NCI-H187 treated with DMSO at 0.1 percent for 48 hours (cell line): ENCODE measurements around the gene MAST4.

Experiments
- DNase-seq: peaks from one replicate; lab custom pipeline; 2025; lab: John Stamatoyannopoulos, UW

MAST4 gene

DNA sequence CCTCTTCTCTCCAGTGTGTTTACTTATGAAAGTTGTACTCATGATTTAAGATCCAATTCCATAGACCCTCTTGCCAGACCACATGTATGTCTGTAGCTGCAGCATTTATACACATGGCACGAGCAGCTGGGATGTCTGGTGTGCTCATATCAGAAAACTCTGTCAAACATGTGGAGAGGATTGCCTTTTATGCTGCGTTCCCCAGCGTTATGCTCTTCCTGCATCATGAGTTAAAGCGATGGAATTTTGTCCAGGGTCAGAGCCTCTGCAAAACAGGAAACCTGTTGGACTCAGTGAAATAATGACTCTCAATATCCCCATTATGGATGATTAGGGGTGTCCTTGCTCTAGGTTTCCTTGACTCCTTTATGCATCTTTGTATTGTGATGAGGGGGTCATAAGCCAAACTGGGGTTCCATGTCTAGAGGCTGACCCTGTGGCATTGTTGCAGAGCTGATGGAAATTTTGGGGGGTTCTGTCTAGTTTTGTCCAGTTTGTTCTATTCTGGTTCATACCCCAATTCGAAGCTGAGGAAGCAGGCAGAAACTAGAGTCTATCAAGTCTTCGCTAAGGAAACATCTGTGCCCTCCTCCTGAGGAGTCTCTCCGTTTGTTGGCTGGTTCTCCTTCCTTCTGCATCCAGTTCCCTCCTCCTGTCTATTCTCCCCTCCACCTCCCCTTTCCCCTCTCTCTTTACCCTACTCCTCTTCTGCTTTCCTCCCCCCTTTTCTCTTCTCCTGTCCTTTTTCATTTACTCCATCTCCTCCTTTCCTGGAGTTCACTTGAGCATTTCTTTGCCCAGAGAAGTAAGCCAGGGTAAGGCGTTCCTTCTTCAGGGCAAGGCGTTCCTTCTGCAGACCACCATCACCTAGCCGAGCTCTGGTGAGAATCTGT lies 252.8 kb downstream of the MAST4 start:
- no peak for DNase-seq

DNA sequence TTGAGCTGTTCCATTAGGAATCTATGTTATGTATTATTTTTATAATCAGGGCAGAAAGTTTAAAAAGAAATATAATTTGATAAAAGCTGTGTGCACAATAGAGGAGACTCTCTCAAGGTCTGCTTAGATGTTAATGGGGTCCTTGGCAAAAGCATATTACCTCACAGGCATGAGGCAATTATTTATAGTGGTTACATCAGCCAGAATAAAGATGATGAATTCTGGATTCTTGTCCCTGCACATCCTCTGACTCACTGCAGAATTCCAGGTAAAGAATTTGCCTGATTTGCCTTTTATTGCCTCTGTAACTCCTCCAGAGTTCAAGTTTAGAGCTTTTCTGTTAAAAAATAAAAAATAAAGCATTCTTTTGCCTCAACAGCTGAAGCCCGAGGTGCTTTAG lies 253.6 kb downstream of the MAST4 start:
- no peak for DNase-seq

DNA sequence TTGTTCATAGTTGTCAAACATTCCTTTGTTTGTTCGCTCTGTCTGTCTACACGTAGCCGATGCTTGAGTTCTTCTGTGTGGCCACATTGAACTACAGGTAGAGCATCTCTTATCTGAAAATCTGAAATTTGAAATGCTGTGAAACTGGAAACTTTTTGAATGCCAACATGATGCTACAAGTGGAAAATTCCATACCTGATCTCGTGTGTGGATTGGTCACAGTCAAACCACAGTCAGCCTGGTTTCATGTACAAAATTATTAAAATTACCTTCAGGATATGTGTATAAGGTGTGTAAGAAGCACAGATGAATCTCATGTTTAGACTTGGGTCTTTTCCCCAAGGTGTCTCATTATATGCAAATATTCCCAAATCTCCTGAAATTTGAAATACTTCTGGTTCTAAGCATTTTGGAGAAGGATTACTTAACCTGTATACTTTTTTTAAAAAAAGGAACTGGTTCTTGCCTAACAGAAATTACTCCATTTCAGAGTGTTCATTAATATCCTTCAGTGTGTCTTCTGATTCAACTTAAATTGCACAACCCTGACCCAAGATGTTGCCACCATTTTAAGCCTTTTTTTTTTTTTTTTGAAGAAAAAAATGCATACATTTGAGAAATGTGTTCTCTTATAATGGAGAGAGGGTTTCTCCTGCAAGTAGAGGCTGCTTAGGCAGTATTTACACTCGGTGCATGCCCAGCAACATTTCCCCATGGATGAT lies 254.3 kb downstream of the MAST4 start:
- no peak for DNase-seq

DNA sequence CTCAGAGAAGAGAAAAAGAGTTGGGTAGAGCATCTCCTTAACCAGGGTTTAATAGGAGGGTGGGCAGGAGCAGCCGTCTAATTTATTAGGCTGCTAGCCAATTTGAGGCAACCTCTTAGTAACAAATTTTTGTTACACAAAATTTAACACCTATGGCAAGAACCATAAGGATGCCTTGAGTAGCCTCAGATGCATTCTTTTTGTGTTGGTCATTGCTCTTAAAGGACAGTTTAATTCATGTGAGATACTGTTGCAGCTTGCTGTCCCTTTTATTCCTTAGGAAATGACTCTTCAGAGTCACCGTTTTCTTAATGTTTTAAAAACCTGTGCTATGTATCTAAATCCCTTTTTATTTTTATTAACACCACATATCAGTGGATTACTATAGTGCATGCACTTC lies 255.1 kb downstream of the MAST4 start:
- no peak for DNase-seq

DNA sequence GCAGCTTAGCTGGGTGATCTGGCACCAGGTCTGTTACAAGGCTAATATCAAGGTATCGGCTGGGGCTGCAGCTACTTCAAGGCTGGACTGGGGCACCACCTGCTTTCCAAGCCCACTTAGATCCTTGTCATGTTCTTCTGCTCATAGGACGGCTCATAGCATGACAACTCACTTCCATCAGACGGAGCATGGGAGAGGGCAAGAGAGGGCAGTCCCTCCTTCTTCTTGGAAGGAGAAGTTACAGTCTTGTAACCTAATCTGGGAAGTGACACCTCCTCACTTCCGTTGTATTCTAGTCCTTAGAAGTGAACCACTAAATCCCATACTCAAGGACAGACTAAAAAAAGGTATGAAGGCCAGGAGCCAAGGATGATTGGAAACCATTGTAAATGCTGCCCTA lies 258.2 kb downstream of the MAST4 start:
- DNase-seq: no peak

DNA sequence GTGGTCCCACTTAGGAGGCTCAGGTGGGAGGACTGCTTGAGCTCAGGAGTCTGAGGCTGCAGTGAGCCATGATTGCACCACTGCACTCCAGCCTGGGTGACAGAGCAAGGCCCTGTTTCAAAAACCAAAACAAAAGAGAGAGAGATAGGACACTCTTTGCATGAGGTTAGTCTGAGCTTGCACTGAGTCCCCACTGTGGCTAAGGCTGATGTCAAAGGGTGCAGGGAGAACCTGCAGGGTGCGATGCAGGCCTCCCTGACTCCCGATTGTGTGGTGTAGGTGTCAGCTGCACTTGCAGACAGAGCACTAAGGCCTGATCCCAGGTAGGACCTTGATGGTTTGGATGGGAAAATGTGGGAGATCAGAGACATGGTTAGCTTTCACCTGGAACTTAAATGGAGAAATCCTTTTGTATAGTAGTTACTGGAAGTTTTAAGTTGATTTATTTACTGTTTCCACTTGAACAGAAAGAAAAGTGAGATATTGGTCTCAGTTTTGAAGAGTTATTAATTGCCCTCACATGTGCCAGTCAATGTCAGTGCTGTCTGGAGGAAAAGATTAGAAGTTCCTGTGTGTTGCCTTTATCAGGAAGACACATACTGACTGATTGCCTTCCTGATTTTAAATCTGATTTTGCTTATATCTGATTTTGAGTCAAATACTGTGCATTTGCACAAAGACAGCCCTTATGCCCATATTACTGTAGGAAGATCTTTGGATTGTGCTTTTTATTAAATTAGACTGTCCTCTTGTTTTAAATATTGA lies 260.0 kb downstream of the MAST4 start:
- no peak for DNase-seq

DNA sequence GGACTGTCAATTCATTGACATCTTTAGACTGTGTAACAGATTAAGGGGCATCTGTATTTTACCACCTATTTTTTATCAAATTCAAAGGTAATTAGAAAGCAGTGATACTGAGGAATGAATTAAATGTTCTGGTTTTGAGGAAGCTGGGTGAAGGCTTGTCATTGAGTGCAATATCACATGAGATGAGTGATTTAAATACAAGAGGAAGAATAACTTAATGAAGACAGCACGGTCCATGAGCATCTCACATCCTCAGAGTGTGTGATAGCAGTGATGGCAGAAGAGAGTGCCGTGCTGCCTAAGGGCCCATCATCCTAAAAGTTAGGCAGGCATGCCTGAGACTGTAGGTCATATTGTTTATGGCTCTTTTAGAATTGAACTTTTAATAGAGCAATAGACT lies 263.3 kb downstream of the MAST4 start:
- DNase-seq: no peak

DNA sequence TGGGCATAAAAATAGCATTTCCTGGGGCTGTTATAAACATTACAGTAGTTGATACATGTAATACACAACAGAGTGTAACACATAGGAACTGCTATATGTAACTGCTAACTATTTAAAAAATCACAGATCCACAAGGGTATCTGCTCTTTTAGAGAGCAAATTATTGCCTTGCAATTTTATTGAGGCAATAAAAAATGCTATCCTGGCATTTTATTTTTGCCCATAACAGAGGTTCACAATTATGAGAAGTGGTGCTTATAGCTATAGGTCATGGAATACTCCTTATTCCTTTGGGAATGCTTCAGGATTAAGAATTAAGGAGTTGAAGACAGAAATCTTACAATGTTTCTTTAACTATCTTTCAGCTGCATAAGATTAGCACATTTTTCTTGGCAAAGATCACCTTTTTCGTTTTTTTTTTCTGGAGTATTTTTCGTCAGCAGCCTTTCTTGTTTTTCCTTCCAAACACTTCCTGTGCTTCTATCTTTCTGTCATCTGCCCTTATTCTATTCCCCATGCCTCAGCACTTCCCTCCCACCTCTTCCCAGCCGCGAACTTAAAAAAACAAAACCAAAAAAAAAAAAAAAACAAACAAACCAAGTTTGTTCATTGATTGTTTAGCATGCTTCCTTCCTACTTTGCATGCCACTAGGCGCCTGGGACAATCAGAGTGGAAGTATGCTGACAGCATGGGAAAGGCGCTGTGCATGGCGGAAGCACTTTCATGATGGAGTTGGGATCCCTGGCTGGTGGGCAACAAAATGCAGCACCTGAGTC lies 264.2 kb downstream of the MAST4 start:
- DNase-seq: no peak

DNA sequence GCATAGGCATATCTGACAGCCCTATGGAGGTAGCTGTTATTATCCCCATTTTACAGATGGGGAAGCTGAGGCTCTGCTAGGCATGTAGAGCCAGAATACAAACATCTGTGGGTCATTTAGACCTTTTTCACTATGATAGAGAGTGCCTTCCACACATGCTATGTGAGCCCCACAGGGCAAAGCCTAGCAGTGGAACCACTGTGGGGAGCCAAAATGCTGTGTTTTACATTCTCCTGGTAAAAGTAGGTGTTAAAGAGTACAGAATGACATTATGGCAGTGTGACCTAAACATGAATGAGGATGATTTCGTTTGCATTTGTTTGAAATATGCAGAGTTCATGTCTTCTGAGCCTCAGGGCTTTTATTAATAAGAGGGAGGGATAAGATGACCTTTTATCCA lies 265.2 kb downstream of the MAST4 start:
- no peak for DNase-seq

DNA sequence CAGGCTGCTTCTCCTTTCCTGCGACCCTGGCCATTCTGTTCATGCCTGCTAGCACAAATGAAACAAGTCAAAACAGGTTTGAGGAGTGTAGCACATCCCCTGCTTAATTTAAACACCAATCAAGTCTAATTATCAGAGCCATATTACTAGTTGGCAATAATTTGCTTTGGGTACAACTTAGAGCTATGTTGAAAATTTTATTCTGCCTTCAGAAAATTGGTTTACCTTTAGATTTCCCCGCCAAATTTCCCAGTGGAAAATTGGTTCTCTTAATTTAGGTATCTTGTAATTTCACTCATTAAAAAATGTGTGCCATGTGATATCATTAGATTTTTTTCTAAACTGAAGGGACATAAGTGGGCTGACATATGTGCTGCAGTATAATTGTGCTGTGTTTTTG lies 265.8 kb downstream of the MAST4 start:
- no peak for DNase-seq

DNA sequence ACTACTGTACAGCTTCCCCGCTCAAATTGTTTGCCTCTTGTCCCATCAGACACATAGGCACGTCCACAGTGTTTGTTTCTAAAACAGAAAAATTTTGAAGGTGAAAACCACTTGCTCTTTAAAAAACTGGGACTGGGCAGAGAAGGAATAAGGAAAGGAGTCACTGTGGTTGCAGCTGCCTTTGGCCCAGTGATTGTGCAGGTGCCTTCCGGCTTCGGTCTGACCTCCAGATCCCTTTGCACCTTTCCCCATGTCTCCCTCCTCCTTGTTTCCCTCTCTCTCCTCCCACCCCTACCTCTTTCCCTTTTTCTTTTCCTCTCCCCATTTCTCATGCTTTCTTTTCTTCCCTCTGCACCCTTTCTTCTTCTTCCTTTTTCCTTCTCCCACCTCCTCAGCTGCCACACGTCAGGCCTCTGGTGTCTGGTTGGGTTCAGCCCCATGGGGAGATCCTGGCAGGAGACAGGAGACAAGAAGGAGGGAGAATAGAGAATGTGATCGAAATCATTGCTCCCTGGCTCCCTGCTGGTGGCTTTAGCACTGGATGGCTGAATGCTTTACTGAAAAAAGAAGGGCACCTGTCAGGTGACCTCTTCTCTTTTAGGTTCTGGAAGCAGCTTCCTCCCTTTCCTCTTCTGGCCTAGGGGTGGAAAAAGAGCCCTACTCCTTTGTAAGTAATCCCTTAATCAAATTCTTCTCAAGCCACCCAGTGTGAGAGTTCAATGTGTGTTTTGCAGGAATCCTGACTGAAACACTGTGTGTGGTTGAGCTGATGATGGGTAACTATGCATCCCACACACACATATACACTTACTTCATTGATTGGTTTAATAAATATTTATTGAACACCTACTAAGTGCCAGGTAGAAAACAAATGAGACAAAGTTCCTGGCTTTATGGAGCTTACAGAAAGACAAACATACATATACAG lies 267.3 kb downstream of the MAST4 start:
- no peak for DNase-seq

DNA sequence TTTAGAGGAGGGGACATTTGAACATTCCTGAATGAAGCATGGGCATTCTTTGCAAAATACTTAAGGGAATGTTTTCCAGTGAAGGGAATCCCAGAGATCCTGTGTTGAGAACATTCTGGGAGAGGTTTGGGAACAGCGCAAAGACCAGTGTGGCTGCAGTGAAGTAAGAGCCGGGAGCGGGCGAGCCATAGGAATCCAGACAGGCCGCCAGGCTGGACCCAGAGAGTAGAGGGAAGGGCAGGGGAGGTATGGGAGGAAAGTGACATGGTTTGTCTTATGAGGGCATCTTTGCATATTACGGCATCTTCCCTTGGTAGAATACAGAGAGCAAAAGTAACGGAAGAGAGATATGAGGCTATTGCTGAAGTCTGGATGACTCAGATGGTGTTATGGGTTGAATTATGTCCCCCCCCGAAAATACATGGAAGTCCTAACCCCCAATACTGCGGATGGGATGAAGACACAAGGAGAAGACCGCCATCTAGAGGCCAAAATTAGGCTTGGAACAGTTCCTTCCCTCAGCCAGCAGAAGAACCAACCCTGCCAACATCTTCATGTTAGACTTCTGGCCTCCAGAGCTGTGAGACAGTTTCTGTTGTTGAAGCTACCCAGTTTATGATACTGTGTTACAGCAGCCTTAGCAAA lies 268.2 kb downstream of the MAST4 start:
- no peak for DNase-seq

DNA sequence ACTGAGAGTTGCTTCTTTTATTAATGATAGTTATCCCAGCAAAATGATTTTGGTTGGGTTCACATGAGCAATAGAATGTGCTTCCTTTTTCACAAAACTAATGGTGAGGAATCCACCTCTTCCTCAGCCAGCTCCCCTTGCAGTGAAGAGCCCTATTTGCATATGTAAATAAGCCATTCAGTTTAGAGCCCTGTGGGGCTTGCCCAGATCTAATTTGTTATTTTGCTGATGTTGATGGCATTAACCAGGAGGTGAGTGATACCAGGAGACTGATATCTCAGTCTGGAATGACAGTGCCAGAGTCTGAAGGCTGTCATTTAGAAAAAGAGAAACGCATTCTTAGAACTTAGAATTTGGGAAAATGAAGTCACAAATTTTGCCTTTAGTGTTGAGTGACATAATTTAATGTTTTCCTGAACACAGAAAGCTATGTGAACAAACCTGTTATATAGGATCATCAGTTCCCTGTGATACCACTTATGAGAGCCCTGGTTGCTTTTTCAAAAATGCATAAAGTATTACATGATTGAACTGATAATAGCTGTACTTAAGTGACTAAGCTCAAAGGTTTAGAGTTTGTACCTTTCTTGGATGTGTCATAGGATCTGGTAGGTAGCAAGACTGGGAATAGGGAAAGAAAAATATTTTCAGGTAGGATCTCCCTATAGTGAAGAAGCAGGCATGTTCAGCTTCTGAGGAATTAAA lies 271.6 kb downstream of the MAST4 start:
- DNase-seq: no peak

DNA sequence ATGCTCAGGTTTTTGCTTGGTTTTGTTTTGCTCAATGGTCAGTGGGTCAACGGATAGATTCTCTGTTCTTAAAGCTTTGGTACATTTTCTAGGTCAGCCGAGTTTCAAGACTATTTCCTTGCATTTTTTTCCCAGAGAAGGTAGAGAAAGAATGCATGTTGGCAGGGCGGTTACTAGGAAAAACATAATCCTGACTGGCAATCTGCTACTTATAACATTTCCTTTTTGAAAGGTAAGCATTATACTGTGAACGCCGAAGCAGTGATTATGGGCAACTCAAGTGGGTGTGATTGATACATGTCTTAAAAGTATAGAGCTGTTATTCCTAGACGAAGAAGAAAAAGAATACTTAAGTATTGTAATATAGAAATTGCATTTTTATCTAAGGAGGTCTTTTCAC lies 273.2 kb downstream of the MAST4 start:
- DNase-seq: no peak

DNA sequence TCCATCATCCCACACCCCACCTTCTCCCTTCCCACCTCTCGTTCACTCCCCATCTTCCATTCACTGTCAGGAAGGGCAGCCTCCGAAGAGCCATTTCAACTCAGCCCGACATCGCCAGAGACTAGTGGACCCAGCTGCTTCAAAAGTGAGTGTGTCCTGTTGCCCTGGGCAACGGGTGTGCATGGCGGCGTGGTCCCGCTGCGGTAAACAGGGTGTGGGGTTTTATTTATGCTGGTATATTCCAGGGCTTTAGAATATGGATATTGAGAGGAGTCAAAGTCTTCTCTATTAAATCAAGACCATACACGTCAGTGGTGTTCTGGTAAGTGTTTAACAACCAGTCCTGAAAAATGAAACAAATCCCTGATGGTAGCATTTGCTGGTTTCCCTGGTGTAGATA lies 274.5 kb downstream of the MAST4 start:
- no peak for DNase-seq

DNA sequence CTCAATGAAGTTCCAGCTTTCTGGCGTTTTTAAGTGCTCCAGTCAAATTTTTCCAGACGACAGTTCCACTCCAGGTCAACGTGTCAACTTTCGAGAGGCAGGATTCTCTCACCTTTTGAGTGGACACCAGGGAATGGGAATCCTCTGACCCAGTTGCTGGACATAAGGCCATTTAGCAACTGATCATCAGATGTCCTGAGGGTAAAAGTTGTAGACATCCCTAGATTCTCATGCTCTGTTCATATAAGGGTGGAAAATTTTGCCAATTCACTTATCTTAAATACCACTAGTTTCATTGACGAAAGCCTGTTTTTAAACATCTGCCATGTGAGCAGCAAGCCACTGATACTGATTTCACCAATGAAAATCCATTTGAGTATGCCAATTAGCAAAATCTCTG lies 275.5 kb downstream of the MAST4 start:
- no peak for DNase-seq

DNA sequence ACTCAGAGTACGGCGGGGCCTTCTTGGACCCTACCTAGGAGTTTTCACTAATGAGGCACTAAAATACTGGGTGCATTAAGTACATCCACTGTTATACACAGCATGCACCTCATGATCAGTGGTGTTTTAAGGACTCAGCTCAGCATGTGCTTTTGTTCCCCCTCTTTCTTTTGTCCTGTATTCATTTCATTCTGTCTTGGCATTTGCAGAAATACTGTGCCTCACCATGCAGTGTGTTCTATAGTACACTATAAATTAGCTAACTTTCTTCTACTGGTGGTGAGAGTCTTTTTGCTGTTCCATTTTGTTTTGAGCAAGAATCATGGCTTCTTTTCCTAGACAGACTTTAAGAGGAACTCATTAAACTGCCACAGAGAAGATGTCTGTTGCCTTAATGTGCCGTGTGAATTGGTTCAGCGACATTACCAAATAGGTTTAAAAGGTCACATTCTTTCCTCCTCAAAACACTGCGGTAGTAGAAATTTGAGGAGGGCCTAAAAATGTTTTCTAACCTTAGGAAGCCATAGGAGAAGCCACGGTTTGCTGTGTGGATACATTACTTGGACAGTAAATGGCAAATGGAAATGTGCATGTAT lies 276.6 kb downstream of the MAST4 start:
- no peak for DNase-seq

DNA sequence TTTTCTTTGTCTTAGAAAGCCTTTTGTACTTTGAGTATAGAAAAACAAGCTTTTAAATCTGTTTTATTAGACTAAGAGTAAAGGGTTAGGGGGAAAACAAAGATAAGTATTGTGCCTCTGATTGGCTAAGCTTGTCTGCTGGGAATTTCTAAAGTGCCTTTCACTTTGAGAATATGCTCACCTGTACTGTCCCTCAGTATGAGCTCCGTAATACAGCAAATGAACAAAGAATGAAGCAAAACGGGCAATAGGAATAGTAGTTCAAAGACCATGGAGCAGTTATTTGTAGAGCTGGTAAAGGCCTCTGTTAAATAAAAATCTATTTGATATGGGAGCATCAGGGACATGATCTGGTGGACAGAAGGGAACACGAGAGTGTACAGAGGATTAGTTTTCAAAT lies 277.8 kb downstream of the MAST4 start:
- no peak for DNase-seq

DNA sequence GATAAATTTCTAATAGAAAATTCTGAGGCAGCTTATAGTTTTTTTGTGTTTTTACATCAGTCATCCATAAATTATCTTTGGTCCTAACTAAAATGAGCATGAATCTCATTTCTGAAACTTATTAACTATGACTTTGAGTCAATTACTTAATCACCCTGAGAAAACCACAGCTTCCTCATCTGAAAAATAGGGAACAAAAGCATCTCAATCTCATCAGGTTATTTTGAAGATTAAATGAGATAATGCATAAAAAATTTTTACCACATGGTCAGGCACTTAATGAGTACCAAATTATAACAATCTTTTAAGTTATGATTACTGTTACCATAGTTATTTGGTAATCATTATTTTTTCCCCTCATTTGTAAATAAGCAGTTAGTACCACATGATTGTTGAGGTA lies 279.1 kb downstream of the MAST4 start:
- DNase-seq: no peak
